ENCODE data around the gene ZBTB16.
A peak's percentile ranks its signal among the peaks of the same experiment; 100 is the strongest.

ZBTB16 gene

GRCh38 chr11:114288136-114288535, 228.6 kb downstream of the ZBTB16 start:
- H3K36me3 Mint-ChIP-seq (ENCODE audit: insufficient read depth) = no peaks in the 10 kb centered on the region
- H3K9me3 Mint-ChIP-seq = no peaks in the 10 kb centered on the region
- ATAC-seq (replicated peaks) (no peak), DNase-seq (no peak)
- no peaks in the 10 kb centered on the region for H3K4me1 Mint-ChIP-seq (ENCODE audit: low read depth in 2 of 2)
- peaks cover 0 to 8% of the 10 kb centered on the region in 2 donors for H3K27me3 Mint-ChIP-seq
- no peak overlapping the region for H3K27ac Mint-ChIP-seq
- H3K4me3 Mint-ChIP-seq = no peak overlapping the region

DNA sequence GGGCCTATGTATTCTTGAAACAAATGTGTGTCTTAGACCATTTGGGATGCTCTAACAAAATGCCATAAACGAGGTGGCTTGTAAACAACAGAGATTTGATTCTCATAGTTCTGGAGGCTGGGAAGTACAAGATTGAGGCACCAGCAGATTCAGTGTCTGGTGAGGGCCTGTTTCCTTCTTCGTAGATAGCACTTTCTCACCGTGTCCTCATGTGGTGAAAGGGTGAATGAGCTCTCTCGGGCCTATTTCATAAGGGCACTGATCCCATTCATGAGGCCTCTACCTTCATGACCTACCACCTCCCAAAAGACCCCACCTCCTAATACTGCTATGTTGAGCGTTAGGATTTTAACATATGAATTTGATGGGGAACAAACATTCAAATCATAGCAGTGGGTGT, 230.3 kb downstream of the ZBTB16 start:
- no peaks in the 10 kb centered on the region for H3K9me3 Mint-ChIP-seq
- ATAC-seq (replicated peaks) (no peak), DNase-seq (no peak)
- H3K27me3 Mint-ChIP-seq = peaks cover 9 to 12% of the 10 kb centered on the region in 2 donors
- no peaks in the 10 kb centered on the region for H3K4me1 Mint-ChIP-seq (ENCODE audit: low read depth in 2 of 2)
- no peaks in the 10 kb centered on the region for H3K36me3 Mint-ChIP-seq (ENCODE audit: insufficient read depth)
- H3K4me3 Mint-ChIP-seq = no peak overlapping the region
- no peak overlapping the region for H3K27ac Mint-ChIP-seq

DNA sequence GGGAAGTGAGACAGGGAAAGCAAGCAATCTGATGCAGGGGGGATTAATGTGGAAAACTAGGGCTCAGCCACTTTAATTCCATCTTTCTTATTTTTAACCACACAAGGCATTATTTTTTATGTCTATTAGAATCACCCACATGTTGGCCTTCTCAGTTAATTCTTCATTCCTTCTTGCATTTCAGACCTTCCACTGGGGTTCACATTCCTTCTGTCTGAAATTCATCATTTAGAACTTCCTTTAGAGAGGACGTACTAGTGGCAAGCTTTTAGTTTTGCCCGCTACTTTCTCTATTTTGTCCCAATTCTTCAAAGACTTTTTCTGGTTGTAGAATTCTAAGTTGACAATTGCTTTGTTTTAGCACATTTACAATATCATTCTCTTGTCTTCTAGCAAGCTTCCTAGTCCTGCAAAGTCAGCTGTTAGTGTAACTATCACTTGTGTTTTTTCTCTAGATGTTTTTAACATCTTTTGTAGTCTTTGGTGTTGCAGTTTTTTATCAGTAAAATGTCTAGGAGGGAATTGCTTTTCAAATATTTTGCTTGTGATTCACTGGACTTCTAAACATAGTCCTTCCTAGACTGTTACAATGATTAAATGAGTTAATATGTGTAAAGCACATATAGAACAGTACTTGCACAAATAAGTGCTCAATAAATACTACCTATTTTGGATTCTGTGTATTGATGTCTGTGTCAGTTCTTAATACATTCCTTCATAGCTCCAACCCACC, 231.2 kb downstream of the ZBTB16 start:
- Mint-ChIP-seq H3K9me3 (no peaks in the 10 kb centered on the region), H3K4me3 (no peak overlapping the region), H3K27ac (no peak overlapping the region), H3K4me1 (ENCODE audit: low read depth in 2 of 2) (no peaks in the 10 kb centered on the region), H3K36me3 (ENCODE audit: insufficient read depth) (no peaks in the 10 kb centered on the region), H3K27me3 (peaks cover 10 to 12% of the 10 kb centered on the region in 2 donors)
- ATAC-seq (replicated peaks) = no peak
- no peak for DNase-seq

GRCh38 chr11:114291381-114291780, 231.9 kb downstream of the ZBTB16 start:
- Mint-ChIP-seq H3K27ac (no peak overlapping the region), H3K4me3 (no peak overlapping the region), H3K27me3 (peaks cover 17 to 18% of the 10 kb centered on the region in 2 donors), H3K36me3 (ENCODE audit: insufficient read depth) (no peaks in the 10 kb centered on the region), H3K4me1 (ENCODE audit: low read depth in 2 of 2) (no peaks in the 10 kb centered on the region), H3K9me3 (no peaks in the 10 kb centered on the region)
- DNase-seq (no peak), ATAC-seq (replicated peaks) (no peak)

- ATAC-seq (replicated peaks) (no peak), DNase-seq (no peak)
- H3K36me3 Mint-ChIP-seq (ENCODE audit: insufficient read depth) = no peaks in the 10 kb centered on the region
- peak overlapping the region in 1 of 2 donors; percentile 24 for H3K4me3 Mint-ChIP-seq
- no peak overlapping the region for H3K27ac Mint-ChIP-seq
- no peaks in the 10 kb centered on the region for H3K9me3 Mint-ChIP-seq
- H3K4me1 Mint-ChIP-seq (ENCODE audit: low read depth in 2 of 2) = no peaks in the 10 kb centered on the region
- peaks cover 17 to 18% of the 10 kb centered on the region in 2 donors for H3K27me3 Mint-ChIP-seq
These were observed 232.6 kb downstream of the ZBTB16 start for GRCh38 chr11:114291842-114292680.

DNA sequence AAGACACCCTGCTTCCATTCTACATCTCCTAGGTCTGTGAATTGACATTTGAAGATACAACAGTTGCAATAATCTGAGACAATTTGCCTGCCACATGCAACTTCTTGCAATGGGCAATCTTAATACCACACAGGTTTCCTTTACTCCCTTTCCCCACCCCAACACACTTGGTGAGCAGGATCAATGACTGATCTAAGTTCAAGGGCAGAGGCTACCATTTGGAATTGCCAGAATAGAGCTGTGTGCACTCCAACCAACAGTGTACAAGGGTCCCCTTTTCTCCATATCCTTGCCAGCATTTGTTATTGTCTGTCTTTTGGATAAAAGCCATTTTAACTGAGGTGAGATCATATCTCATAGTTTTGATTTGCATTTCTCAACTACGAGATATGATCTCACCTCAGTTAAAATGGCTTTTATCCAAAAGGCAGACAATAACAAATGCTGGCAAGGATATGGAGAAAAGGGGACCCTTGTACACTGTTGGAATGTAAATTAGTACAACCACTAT, 233.7 kb downstream of the ZBTB16 start:
- H3K4me1 Mint-ChIP-seq (ENCODE audit: low read depth in 2 of 2) = no peaks in the 10 kb centered on the region
- DNase-seq (no peak), ATAC-seq (replicated peaks) (no peak)
- no peak overlapping the region for H3K27ac Mint-ChIP-seq
- peaks cover 17 to 24% of the 10 kb centered on the region in 2 donors for H3K27me3 Mint-ChIP-seq
- no peaks in the 10 kb centered on the region for H3K36me3 Mint-ChIP-seq (ENCODE audit: insufficient read depth)
- H3K9me3 Mint-ChIP-seq = no peaks in the 10 kb centered on the region
- no peak overlapping the region for H3K4me3 Mint-ChIP-seq

- H3K9me3 Mint-ChIP-seq = no peaks in the 10 kb centered on the region
- H3K36me3 Mint-ChIP-seq (ENCODE audit: insufficient read depth) = no peaks in the 10 kb centered on the region
- no peak within 1 kb of the TSS for H3K27ac Mint-ChIP-seq
- no peak within 1 kb of the TSS for H3K4me3 Mint-ChIP-seq
- ATAC-seq (replicated peaks) (no peak), DNase-seq (no peak)
- no peaks in the 10 kb centered on the region for H3K4me1 Mint-ChIP-seq (ENCODE audit: low read depth in 2 of 2)
- peaks cover 23 to 30% of the 10 kb centered on the region in 2 donors for H3K27me3 Mint-ChIP-seq
These were observed 236.4 kb downstream of the ZBTB16 start, which contains the start of gene NNMT for GRCh38 chr11:114295676-114296604. Gene NNMT (plus strand): TSS chr11:114296399. CDS start chr11:114296557, 158 bp downstream.

DNA sequence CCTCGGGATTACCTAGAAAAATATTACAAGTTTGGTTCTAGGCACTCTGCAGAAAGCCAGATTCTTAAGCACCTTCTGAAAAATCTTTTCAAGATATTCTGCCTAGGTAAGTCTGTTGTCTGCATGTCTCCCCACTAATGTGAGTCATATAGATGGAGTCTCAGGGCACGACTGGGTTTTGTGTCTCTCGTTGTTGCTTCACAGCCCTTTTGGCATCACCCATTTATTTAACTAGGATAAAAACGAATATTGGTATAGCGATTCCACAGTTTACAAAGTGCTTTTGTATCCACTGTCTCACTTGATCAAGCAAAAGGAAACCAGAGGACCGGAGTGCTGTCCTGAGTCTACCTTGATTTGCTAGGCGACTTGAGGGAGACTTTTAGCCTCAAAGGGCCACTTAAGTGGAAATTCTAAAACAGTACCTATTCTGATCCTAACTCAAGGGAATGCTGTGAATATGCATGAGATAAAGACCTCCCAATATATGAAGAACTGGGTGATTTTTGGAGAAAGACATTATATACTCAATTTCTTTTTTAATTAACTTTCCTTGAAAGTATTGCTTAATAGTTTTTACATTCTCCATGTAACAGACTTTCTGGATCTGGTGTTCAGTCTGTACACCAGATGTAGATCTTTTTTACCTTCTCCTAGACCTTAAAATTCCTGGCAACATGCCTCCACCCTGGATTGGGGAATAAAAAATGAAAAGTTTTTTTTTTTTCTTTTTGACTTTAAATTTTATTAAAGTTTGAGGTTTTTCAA, 237.3 kb downstream of the ZBTB16 start:
- DNase-seq = no peak
- Mint-ChIP-seq H3K9me3 (no peaks in the 10 kb centered on the region), H3K4me1 (ENCODE audit: low read depth in 2 of 2) (no peaks in the 10 kb centered on the region), H3K27ac (no peak overlapping the region), H3K27me3 (peaks cover 25 to 34% of the 10 kb centered on the region in 2 donors), H3K4me3 (no peak overlapping the region), H3K36me3 (ENCODE audit: insufficient read depth) (no peaks in the 10 kb centered on the region)
- no peak for ATAC-seq (replicated peaks)

- Mint-ChIP-seq H3K9me3 (no peaks in the 10 kb centered on the region), H3K4me3 (no peak overlapping the region), H3K27me3 (peaks cover 25 to 36% of the 10 kb centered on the region in 2 donors), H3K36me3 (ENCODE audit: insufficient read depth) (no peaks in the 10 kb centered on the region), H3K27ac (no peak overlapping the region), H3K4me1 (ENCODE audit: low read depth in 2 of 2) (no peaks in the 10 kb centered on the region)
- ATAC-seq (replicated peaks) (no peak), DNase-seq (no peak)
These were observed 238.5 kb downstream of the ZBTB16 start for GRCh38 chr11:114297806-114298709.

DNA sequence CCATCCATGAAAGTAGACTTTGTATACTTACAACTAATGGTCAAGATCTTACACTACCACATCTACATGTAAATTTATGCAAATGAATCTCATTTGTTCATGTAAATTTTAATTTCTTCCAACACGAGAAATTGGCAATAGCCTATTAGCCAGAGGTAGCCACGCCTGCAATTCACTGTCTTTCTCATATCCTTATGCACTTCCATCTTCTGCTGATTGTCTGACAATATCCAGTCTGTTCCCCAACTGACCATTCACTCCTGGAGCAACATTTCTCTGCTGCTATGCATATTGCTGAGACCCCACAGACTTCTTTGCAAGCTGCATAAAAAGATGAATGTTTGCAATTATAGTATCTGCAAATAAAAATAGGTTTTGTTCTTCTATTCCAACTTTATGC, 239.2 kb downstream of the ZBTB16 start:
- H3K4me3 Mint-ChIP-seq = no peak overlapping the region
- H3K27ac Mint-ChIP-seq = no peak overlapping the region
- H3K27me3 Mint-ChIP-seq = peaks cover 22 to 33% of the 10 kb centered on the region in 2 donors
- H3K9me3 Mint-ChIP-seq = no peaks in the 10 kb centered on the region
- DNase-seq (no peak), ATAC-seq (replicated peaks) (no peak)
- no peaks in the 10 kb centered on the region for H3K36me3 Mint-ChIP-seq (ENCODE audit: insufficient read depth)
- H3K4me1 Mint-ChIP-seq (ENCODE audit: low read depth in 2 of 2) = no peaks in the 10 kb centered on the region

Data from effector memory CD8-positive, alpha-beta T cell (primary cell).